H1 (cell line): ENCODE results near the gene SHROOM4. TPM values are rescaled to one million over a fixed set of nuclear protein-coding genes. Genes with fewer than 3 reads are reported as not detected.

Experiments
- JUN ChIP-seq: IDR thresholded peaks from 2 replicates; pipeline ENCODE4 v1.6.1; 2011; ENCODE audit warnings: low read depth, mild to moderate bottlenecking, improper control_type of control experiment, low read length
- JUND ChIP-seq: IDR thresholded peaks from 2 replicates; pipeline ENCODE4 v1.6.1; 2011; ENCODE audit warnings: mild to moderate bottlenecking, improper control_type of control experiment, low read length
- KDM5A ChIP-seq: fragments of 200-600 bp; IDR thresholded peaks from 2 replicates; pipeline ENCODE4 v1.7.1; 2012; ENCODE audit warnings: mild to moderate bottlenecking, low read length, inconsistent platforms, mixed read lengths
- RFX5 ChIP-seq: IDR thresholded peaks from 2 replicates; pipeline ENCODE4 v1.6.1; 2011; ENCODE audit warnings: low read depth, low read length, improper control_type of control experiment, borderline replicate concordance
- SRF ChIP-seq: IDR thresholded peaks from 2 replicates; pipeline ENCODE4 v1.6.1; 2011; ENCODE audit warnings: mild to moderate bottlenecking, low read depth, low read length, moderate library complexity
- YY1 ChIP-seq: IDR thresholded peaks from 2 replicates; pipeline ENCODE4 v1.6.1; 2011; ENCODE audit warnings: low read depth, mild to moderate bottlenecking, low read length
- polyA plus RNA-seq, 7 experiments: library from polyadenylated mRNA; depleted of rRNA in 3 of 7; stranded (reverse) in 5 of 7; unstranded in 2 of 7; fragments of >200 nt in 5 of 7; fragments of 200-250 nt in 2 of 7; gene quantifications; 1 replicate in 5 of 7; 2 replicates in 1 of 7; 4 replicates in 1 of 7; pipeline versions ENCODE4 v1.2.1 to v1.2.3, GENCODE V29; 2011 to 2013; ENCODE audit warnings: missing spikeins in 2 of 7, mixed read lengths in 2 of 7
- total RNA-seq: library from RNA; stranded (reverse); fragmentation: NEBNext Ultra II Directional; extraction: Animal tissue kit (Norgen Biotek cat#: 25700); gene quantifications from 2 replicates; pipeline ENCODE4 v1.2.1, GENCODE V29; 2021
- TF ChIP-seq, protein P1 (sequence below): fragments of 300-600 bp; sonication (generic); IDR thresholded peaks from 2 replicates; pipeline ENCODE4 v1.7.1; 2012; ENCODE audit warnings: low read length, moderate library complexity, mild to moderate bottlenecking, inconsistent platforms; ENCODE audit not compliant: insufficient replicate concordance
- TF ChIP-seq, protein P2 (sequence below): IDR thresholded peaks from 2 replicates; pipeline ENCODE4 v1.6.1; 2012; ENCODE audit warnings: inconsistent platforms
- TF ChIP-seq, protein P3 (sequence below): IDR thresholded peaks from 2 replicates; pipeline ENCODE4 v1.6.1; 2011; ENCODE audit warnings: low read depth, mild to moderate bottlenecking, low read length; ENCODE audit not compliant: insufficient read depth

SHROOM4 gene
- total and polyA plus RNA-seq, 2 of the 8 experiments (the other 6 are each of a cell fraction or from before 2014, with no cell fraction given), result 1.6 to 5.6 TPM

DNA sequence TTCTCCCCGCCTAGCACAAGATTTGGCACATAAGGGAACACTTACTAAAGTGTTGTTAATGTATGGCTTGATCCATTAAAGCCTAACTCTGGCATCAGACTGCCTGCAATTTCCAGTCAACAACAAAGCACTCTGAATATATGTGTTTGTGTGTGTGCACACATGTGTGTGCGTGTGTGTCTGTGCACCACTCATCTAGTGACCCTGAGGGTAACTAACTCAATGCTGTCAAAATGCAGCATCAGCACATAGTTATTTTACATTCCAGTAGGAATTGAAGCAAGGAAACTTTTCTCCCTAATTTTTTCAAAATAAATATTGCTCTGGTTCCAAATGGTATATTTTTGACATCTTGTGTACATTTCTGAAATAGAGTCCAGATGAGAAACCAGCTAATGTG is 94.4 kb downstream of the SHROOM4 start (continued):
- TF ChIP-seq, protein P1, sequence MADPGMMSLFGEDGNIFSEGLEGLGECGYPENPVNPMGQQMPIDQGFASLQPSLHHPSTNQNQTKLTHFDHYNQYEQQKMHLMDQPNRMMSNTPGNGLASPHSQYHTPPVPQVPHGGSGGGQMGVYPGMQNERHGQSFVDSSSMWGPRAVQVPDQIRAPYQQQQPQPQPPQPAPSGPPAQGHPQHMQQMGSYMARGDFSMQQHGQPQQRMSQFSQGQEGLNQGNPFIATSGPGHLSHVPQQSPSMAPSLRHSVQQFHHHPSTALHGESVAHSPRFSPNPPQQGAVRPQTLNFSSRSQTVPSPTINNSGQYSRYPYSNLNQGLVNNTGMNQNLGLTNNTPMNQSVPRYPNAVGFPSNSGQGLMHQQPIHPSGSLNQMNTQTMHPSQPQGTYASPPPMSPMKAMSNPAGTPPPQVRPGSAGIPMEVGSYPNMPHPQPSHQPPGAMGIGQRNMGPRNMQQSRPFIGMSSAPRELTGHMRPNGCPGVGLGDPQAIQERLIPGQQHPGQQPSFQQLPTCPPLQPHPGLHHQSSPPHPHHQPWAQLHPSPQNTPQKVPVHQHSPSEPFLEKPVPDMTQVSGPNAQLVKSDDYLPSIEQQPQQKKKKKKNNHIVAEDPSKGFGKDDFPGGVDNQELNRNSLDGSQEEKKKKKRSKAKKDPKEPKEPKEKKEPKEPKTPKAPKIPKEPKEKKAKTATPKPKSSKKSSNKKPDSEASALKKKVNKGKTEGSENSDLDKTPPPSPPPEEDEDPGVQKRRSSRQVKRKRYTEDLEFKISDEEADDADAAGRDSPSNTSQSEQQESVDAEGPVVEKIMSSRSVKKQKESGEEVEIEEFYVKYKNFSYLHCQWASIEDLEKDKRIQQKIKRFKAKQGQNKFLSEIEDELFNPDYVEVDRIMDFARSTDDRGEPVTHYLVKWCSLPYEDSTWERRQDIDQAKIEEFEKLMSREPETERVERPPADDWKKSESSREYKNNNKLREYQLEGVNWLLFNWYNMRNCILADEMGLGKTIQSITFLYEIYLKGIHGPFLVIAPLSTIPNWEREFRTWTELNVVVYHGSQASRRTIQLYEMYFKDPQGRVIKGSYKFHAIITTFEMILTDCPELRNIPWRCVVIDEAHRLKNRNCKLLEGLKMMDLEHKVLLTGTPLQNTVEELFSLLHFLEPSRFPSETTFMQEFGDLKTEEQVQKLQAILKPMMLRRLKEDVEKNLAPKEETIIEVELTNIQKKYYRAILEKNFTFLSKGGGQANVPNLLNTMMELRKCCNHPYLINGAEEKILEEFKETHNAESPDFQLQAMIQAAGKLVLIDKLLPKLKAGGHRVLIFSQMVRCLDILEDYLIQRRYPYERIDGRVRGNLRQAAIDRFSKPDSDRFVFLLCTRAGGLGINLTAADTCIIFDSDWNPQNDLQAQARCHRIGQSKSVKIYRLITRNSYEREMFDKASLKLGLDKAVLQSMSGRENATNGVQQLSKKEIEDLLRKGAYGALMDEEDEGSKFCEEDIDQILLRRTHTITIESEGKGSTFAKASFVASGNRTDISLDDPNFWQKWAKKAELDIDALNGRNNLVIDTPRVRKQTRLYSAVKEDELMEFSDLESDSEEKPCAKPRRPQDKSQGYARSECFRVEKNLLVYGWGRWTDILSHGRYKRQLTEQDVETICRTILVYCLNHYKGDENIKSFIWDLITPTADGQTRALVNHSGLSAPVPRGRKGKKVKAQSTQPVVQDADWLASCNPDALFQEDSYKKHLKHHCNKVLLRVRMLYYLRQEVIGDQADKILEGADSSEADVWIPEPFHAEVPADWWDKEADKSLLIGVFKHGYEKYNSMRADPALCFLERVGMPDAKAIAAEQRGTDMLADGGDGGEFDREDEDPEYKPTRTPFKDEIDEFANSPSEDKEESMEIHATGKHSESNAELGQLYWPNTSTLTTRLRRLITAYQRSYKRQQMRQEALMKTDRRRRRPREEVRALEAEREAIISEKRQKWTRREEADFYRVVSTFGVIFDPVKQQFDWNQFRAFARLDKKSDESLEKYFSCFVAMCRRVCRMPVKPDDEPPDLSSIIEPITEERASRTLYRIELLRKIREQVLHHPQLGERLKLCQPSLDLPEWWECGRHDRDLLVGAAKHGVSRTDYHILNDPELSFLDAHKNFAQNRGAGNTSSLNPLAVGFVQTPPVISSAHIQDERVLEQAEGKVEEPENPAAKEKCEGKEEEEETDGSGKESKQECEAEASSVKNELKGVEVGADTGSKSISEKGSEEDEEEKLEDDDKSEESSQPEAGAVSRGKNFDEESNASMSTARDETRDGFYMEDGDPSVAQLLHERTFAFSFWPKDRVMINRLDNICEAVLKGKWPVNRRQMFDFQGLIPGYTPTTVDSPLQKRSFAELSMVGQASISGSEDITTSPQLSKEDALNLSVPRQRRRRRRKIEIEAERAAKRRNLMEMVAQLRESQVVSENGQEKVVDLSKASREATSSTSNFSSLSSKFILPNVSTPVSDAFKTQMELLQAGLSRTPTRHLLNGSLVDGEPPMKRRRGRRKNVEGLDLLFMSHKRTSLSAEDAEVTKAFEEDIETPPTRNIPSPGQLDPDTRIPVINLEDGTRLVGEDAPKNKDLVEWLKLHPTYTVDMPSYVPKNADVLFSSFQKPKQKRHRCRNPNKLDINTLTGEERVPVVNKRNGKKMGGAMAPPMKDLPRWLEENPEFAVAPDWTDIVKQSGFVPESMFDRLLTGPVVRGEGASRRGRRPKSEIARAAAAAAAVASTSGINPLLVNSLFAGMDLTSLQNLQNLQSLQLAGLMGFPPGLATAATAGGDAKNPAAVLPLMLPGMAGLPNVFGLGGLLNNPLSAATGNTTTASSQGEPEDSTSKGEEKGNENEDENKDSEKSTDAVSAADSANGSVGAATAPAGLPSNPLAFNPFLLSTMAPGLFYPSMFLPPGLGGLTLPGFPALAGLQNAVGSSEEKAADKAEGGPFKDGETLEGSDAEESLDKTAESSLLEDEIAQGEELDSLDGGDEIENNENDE, result no peak
- TF ChIP-seq YY1 (no peak), JUND (no peak), JUN (no peak), RFX5 (no peak), SRF (no peak), KDM5A (no peak)
- TF ChIP-seq, protein P2, sequence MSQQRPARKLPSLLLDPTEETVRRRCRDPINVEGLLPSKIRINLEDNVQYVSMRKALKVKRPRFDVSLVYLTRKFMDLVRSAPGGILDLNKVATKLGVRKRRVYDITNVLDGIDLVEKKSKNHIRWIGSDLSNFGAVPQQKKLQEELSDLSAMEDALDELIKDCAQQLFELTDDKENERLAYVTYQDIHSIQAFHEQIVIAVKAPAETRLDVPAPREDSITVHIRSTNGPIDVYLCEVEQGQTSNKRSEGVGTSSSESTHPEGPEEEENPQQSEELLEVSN, result no peak
- TF ChIP-seq, protein P3, sequence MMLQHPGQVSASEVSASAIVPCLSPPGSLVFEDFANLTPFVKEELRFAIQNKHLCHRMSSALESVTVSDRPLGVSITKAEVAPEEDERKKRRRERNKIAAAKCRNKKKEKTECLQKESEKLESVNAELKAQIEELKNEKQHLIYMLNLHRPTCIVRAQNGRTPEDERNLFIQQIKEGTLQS, result no peak
